NCI-H1417 treated with DMSO at 0.1 percent for 48 hours (cell line): ENCODE data around the gene MEIS2.
"Not testable (repeated sequence)": the region's sequence is repeated elsewhere in the genome, so short reads cannot be mapped to it uniquely, and the experiment has no call there.

Source experiments
- DNase-seq: peaks from one replicate; lab custom pipeline; 2025; lab: John Stamatoyannopoulos, UW

MEIS2 gene

DNA sequence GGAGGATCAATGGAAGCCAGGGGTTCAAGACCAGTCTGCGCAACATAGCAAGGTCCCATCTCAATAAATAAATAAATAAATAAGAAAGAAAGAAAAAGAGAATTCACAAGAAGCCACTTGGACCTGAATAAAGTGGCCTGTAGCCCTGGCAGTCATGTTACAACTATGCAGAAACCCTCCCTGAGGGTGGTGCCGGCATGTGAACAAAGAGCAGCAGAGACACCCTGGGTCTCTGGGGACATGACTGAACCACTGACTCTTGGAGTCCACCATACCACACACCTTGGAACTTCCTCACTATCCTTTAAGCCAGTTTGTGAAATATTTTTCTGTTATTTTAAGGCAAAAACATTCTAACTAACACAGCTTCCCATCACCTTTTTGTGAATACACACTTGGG, 93.0 kb downstream of the MEIS2 start:
- no peak for DNase-seq

DNA sequence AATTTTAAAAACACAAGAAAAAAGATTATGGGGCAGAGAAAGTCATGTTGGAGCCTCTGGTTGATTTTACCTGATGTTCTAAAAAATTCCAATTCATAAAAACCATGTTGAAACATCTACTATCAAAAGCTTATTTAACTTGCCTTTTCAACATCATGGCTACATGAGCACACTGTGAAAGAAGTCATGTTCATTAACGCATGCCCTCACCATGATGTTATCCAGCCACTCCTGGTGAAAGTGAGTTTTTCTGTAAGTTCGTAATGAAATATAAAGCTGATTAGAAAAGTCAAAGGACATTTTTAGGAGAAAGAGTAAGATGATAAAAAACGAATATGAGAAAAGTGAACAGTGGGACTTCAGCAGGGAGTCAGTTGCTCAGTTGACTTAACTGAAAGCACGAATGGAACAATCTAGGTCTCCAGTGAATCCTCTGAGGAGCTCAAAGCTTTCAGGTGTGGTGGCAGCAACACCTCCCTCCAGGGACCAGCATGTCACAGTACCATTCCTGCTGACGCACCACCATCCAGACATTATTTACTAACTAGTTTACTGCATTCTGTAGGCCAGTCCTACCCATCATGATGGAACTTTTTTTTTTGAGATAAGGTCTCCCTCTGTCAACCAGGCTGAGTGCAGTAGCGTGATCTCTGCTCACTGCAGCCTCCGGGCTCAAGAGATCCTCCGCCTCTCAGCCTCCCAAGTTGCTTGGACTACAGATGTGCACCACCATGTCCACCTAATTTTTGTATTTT, 95.2 kb downstream of the MEIS2 start:
- no peak for DNase-seq

DNA sequence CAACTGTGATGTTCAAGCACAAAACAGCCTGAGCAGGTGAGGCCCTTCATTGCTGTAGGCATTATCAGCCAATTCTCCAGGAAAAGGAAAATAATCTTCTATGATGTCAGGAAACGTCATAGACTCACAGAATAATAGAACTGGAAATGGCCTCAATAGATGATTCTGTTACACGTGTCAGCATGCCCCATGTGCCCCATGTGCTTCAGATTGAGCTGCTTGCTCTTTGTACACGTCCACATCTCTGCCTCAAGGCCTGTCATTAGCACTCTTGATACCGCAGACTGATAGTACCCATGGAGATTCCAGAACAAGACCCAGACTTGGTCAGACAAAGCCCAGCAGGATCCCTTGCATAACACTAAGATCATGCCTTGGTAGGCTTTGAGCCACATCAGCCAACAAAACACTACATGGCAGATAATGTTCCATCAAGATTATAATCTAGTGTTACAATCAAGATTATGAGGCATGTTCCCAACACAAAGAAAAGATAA, 95.9 kb downstream of the MEIS2 start:
- no peak for DNase-seq

- no peak for DNase-seq
Measured at GRCh38 chr15:37002041-37002672, 98.2 kb downstream of the MEIS2 start.

- no peak for DNase-seq
Measured at GRCh38 chr15:37001417-37001816, 98.9 kb downstream of the MEIS2 start.

GRCh38 chr15:36999778-37000177, 100.6 kb downstream of the MEIS2 start:
- DNase-seq: no peak

- DNase-seq: no peak
Measured at GRCh38 chr15:36996538-36997181, 103.7 kb downstream of the MEIS2 start.

DNA sequence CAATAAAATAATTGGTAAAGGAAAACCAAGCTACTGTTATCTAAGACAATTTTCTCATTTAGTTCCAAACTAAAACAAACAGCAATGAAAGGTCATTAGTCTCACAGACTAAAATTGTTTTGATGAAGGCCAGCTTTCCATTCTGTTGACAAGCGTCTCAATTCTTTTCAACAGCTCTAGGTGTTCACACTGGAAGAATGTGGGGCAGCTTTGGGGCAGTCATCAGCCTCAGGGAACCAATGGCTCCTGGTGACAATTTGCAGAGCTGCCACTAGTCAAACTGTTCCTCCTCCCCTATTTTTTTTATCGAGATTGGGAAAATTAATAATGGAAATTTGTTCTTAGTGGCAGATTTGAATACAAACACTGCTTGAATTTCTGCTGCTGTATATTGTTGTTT, 104.2 kb downstream of the MEIS2 start:
- DNase-seq: no peak

DNA sequence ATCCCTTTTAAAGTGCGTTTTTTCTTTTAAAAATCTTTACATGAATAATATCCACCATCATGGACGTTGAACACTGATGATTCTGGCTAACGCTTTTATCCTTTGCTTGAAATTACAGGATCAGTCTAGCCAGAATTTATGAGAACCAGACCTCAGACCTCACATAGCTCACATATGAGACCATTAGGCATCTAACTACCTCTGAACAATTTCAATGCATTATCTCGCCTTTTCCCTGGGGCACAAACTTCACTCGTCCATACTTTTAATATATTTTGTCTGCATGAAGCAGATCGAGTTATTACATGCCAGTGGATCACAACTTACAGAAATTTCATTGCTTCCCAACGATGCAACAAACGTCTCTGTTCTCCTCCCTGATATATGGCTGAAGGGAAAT, 105.6 kb downstream of the MEIS2 start:
- no peak for DNase-seq

GRCh38 chr15:36992454-36992853, 107.9 kb downstream of the MEIS2 start:
- no peak for DNase-seq

GRCh38 chr15:36988947-36989346, 111.4 kb downstream of the MEIS2 start:
- no peak for DNase-seq

DNA sequence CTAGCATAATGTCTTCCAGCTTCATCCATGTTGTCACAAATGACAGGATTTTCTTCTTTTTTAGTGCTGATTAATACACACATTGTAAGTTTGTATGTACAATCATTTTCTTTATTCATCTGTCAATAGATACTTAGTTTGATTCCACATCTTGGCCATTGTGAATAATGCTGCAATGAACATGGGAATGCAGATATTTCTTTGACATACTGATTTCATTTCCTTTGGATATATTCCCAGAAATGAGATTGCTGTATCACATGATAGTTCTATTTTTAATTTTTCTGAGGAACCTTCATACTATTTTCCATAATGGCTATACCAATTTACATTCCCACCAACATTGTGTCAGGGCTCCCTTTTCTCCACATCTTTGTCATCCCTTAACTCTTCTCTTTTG, 117.9 kb downstream of the MEIS2 start:
- no peak for DNase-seq

DNA sequence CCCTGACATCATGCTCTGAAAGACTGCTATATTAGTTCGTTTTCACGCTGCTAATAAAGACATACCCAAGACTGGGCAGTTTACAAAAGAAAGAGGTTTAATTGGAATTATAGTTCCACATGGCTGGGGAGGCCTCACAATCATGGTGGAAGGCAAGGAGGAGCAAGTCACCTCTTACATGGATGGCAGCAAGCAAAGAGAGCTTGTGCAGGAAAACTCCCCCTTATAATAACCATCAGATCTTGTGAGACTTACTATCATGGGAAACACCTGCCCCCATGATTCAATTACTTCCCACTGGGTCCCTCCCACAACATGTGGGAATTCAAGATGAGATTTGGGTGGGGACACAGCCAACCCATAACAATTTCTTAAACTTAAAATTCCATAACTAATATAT, 120.1 kb downstream of the MEIS2 start:
- DNase-seq: not testable (repeated sequence)

- DNase-seq: no peak
Measured at GRCh38 chr15:36978625-36979024, 121.7 kb downstream of the MEIS2 start.

GRCh38 chr15:36978126-36978525, 122.2 kb downstream of the MEIS2 start:
- DNase-seq: no peak

DNA sequence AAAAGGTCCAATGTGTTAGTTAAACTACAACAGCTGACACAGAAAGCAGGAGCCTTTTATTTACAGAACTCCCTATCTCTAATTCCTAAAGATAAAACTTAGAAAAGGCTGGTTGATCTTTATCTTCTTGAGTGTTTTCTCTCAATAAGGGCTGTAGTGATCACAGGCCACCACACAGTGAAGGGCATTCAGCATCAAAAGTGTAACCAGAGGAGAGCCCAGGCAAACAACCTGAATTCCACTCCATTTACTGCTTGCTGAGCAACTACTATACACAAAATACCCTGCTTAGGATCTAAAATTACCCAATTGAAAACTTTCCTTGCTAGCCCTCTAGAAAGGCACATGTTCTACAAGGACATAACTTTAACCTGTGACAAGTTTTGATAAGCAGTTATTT, 122.7 kb downstream of the MEIS2 start:
- no peak for DNase-seq

GRCh38 chr15:36972704-36973103, 127.6 kb downstream of the MEIS2 start:
- no peak for DNase-seq

GRCh38 chr15:36970522-36970921, 129.8 kb downstream of the MEIS2 start:
- DNase-seq: peak; percentile 90

DNA sequence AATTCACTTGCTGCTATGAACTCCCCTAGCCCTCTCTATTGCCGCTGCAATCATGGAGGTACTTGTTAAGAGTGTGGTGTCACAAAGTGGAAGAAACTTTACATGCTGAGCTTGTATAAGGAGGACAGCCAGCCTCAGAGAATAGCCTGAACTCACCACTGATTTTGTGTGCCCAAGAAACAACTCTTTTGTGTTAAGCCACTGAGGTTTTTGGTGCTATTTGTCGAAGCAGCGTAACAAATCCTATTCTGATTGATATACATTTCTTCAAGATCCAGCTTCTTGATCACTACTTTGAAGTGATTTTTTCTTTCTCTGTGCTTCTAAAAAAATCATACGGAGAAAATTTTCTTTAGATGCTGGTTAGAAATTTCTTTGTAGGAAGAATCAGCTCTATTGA, 132.4 kb downstream of the MEIS2 start:
- no peak for DNase-seq

DNA sequence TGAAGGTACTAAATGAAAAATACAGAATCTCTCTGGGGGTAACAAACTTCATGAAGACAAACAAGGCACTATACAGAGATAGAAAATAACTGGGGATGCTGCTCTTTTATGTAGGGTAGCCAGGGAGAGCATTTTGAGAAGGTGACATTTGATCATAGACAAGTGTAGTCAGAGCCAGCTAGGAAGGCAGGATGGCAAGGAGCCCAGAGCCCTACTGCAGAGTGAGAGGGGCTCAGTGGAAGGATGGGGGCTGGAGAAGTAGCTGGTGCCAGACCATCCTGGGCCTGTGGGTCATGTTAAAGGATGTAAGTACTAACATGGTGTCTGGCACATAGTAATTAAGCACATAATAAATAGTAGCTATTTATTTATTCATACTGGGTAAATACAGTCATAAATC, 133.6 kb downstream of the MEIS2 start:
- no peak for DNase-seq

DNA sequence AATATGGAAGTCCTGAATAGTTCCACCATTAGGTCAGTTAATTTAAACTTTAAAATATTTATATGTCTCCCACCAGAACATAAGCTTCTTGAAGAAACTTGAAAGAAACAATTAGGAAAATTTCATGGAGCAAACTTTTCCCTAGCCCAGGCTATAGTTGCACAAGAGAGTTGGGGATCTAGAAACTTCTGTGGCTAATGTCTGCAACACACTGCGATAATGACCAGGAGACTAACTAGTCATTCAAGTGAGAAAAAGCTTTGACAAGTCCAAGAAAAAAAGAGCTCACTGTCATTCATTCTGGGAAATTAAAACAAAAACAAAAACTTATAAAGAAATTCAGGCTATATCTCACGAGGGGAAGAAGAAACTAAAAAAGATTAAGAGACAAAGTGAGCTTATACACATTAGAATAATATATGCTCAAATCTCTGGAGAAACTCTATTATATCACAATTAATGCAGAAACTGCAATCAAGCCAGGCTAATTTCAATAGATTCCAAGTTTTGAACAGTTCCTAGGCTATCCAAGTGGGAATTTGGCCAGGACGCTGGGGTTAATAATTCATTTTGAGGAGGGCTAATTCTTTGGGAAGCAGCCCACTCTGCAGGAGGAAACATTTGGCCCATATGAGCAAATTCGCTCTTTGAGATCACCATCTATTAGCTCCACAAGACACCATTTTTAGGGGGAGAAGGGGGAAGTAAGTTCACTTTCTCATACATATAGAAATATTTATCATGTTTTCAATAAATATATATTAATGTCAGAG, 134.6 kb downstream of the MEIS2 start:
- DNase-seq: no peak

DNA sequence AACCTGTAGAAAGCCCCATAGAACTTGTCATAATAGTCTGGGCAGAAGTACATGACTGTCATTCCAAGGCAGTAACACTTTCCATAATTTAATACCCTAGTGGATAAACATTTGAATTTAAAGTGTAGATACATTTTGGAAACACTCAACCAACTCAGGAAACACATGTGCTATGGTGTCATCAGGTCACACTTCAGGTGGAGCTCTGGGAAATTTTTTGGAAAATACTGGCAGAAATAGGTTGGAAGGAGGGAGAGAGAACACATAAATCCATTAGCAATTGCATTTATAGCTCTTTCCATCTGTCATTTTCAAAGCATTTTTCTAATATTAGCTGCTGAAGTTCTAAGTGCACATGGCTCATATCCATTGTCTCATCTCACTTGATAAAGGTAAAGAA, 135.7 kb downstream of the MEIS2 start:
- DNase-seq: no peak
